A549 (cell line): ENCODE results near the gene ANKRD6.

Source experiments
- CEBPB ChIP-seq, 2 experiments: fragments of >200 bp in 1 of 2; sonication (Bioruptor Twin) in 1 of 2; formaldehyde crosslinking in 1 of 2; IDR thresholded peaks; 2 replicates each; pipeline ENCODE4 v1.6.1; 2012 to 2016
- EP300 ChIP-seq, 2 experiments: fragments of >200 bp; sonication (Bioruptor Twin); formaldehyde crosslinking; IDR thresholded peaks; 2 replicates in 1 of 2; 3 replicates in 1 of 2; pipeline ENCODE4 v1.6.1; 2016 to 2017
- JUN ChIP-seq, 2 experiments: fragments of >200 bp; sonication (Bioruptor Twin); formaldehyde crosslinking; IDR thresholded peaks; 2 replicates in 1 of 2; 3 replicates in 1 of 2; pipeline ENCODE4 v1.6.1; 2016 to 2017
- POLR2A ChIP-seq: IDR thresholded peaks from 2 replicates; pipeline ENCODE4 v1.6.1; 2012; ENCODE audit warnings: mild to moderate bottlenecking, low read length
- TF ChIP-seq, protein P1 (sequence below): fragments of >200 bp; sonication (Bioruptor Twin); formaldehyde crosslinking; IDR thresholded peaks from 3 replicates; pipeline ENCODE4 v1.5.1; 2016
- TF ChIP-seq, protein P2 (sequence below): fragments of 200-600 bp; sonication (generic); IDR thresholded peaks from 2 replicates; pipeline ENCODE4 v1.6.1; 2016; ENCODE audit warnings: antibody characterized with exemption, mild to moderate bottlenecking, moderate library complexity
- TF ChIP-seq, protein P3 (sequence below): IDR thresholded peaks from 2 replicates; pipeline ENCODE4 v1.6.1; 2012

DNA sequence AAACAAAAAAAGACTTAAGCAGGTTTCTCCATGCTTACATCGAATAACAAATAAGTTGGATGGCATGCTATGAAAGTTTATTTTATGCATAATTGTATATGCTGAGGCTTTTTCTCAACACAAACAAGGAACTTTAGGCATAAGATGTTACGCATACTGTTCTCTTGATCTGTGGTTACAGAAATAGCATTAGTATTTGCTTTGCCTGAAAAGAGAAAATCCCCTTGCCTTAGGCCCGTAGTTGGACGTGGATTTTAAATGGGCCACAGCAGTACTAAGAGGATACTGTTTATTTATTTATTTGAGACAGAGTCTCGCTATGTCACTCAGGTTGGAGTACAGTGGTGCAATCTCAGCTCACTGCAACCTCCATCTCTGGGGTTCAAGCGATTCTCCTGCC is 186.6 kb downstream of the ANKRD6 start:
- TF ChIP-seq, protein P1, sequence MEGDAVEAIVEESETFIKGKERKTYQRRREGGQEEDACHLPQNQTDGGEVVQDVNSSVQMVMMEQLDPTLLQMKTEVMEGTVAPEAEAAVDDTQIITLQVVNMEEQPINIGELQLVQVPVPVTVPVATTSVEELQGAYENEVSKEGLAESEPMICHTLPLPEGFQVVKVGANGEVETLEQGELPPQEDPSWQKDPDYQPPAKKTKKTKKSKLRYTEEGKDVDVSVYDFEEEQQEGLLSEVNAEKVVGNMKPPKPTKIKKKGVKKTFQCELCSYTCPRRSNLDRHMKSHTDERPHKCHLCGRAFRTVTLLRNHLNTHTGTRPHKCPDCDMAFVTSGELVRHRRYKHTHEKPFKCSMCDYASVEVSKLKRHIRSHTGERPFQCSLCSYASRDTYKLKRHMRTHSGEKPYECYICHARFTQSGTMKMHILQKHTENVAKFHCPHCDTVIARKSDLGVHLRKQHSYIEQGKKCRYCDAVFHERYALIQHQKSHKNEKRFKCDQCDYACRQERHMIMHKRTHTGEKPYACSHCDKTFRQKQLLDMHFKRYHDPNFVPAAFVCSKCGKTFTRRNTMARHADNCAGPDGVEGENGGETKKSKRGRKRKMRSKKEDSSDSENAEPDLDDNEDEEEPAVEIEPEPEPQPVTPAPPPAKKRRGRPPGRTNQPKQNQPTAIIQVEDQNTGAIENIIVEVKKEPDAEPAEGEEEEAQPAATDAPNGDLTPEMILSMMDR, result no peak
- TF ChIP-seq, protein P2, sequence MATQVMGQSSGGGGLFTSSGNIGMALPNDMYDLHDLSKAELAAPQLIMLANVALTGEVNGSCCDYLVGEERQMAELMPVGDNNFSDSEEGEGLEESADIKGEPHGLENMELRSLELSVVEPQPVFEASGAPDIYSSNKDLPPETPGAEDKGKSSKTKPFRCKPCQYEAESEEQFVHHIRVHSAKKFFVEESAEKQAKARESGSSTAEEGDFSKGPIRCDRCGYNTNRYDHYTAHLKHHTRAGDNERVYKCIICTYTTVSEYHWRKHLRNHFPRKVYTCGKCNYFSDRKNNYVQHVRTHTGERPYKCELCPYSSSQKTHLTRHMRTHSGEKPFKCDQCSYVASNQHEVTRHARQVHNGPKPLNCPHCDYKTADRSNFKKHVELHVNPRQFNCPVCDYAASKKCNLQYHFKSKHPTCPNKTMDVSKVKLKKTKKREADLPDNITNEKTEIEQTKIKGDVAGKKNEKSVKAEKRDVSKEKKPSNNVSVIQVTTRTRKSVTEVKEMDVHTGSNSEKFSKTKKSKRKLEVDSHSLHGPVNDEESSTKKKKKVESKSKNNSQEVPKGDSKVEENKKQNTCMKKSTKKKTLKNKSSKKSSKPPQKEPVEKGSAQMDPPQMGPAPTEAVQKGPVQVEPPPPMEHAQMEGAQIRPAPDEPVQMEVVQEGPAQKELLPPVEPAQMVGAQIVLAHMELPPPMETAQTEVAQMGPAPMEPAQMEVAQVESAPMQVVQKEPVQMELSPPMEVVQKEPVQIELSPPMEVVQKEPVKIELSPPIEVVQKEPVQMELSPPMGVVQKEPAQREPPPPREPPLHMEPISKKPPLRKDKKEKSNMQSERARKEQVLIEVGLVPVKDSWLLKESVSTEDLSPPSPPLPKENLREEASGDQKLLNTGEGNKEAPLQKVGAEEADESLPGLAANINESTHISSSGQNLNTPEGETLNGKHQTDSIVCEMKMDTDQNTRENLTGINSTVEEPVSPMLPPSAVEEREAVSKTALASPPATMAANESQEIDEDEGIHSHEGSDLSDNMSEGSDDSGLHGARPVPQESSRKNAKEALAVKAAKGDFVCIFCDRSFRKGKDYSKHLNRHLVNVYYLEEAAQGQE, result no peak
- TF ChIP-seq JUN (IDR thresholded peaks at IDR 0.05) (no peak), CEBPB (IDR thresholded peaks at IDR 0.05) (no peak), POLR2A (no peak), EP300 (IDR thresholded peaks at IDR 0.05) (no peak)
- TF ChIP-seq, protein P3, sequence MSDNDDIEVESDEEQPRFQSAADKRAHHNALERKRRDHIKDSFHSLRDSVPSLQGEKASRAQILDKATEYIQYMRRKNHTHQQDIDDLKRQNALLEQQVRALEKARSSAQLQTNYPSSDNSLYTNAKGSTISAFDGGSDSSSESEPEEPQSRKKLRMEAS, result no peak
